ENCODE results near the gene ANKRD45.
A peak's percentile ranks its signal among the peaks of the same experiment; 100 is the strongest.
"Not testable (repeated sequence)": the region's sequence is repeated elsewhere in the genome, so short reads cannot be mapped to it uniquely, and the experiment has no call there.

The ANKRD45 gene

DNA sequence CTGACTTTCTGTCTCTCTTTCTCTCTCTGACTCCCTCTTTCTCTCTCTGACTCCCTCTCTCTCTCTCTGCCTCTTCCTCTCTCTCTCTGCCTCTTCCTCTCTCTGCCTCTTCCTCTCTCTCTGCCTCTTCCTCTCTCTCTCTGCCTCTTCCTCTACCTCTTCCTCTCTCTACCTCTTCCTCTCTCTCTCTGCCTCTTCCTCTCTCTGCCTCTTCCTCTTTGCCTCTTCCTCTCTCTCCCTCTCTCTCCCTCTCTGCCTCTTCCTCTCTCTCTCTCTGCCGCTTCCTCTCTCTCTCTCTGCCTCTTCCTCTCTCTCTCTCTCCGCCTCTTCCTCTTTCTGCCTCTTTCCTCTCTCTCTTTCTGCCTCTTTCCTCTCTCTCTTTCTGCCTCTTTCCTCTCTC lies 18.6 kb upstream of the ANKRD45 start:
- H3F3A ChIP-seq (ENCODE audit: control insufficient read depth, insufficient read depth): peaks cover 3% of the 10 kb centered on the region
- no peak overlapping the region for H3K27ac ChIP-seq (ENCODE audit: low read depth, low read length)
- H4K20me1 ChIP-seq (ENCODE audit: control insufficient read depth, insufficient read depth, low read depth, low read length): no peaks in the 10 kb centered on the region
- no peaks in the 10 kb centered on the region for H3K9me3 ChIP-seq (ENCODE audit: control insufficient read depth, insufficient read depth, low read length)
- no peaks in the 10 kb centered on the region for H3K27me3 ChIP-seq (ENCODE audit: control insufficient read depth, low read length)
- H3K4me3 ChIP-seq (ENCODE audit: low read length): no peak overlapping the region
- no peaks in the 10 kb centered on the region for H3K79me2 ChIP-seq (ENCODE audit: control insufficient read depth, low read length)
- no peaks in the 10 kb centered on the region for H3K36me3 ChIP-seq (ENCODE audit: control insufficient read depth, low read length)
- peaks cover 10% of the 10 kb centered on the region for H3K4me1 ChIP-seq (ENCODE audit: control insufficient read depth, low read length)
- peak overlapping the region; percentile 3; the same call in 1 of the 2 replicates for H3K4me2 ChIP-seq (ENCODE audit: low read length)
- TF ChIP-seq, protein P1, sequence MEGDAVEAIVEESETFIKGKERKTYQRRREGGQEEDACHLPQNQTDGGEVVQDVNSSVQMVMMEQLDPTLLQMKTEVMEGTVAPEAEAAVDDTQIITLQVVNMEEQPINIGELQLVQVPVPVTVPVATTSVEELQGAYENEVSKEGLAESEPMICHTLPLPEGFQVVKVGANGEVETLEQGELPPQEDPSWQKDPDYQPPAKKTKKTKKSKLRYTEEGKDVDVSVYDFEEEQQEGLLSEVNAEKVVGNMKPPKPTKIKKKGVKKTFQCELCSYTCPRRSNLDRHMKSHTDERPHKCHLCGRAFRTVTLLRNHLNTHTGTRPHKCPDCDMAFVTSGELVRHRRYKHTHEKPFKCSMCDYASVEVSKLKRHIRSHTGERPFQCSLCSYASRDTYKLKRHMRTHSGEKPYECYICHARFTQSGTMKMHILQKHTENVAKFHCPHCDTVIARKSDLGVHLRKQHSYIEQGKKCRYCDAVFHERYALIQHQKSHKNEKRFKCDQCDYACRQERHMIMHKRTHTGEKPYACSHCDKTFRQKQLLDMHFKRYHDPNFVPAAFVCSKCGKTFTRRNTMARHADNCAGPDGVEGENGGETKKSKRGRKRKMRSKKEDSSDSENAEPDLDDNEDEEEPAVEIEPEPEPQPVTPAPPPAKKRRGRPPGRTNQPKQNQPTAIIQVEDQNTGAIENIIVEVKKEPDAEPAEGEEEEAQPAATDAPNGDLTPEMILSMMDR (IDR thresholded peaks at IDR 0.05; ENCODE audit: low read depth, low read length, poor library complexity, severe bottlenecking): no peak
- no peak for TF ChIP-seq EZH2phosphoT487 (IDR thresholded peaks at IDR 0.05; ENCODE audit: borderline replicate concordance, low read length)
- no peaks in the 10 kb centered on the region for H3K9me2 ChIP-seq (replicated peaks; ENCODE audit: control insufficient read depth, low read length)

DNA sequence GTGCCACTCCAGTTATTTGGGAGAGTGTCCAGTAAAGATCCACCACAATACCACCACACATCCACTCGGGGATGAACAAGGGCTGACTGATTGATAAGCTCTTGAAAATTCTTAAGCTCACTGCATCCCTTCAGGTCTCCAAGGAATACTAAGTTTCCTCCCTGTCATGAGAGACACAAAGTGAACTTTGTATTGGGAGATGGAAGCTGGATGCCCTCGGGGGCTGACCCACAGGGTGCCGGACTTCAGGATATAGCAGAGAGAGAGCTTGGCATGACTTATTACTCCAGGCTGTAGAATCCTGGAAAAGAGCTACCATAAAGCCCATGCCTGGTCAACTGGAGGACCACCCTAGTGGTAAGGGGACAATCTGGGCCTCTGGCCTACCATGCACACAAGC lies 15.5 kb upstream of the ANKRD45 start:
- peaks cover 10% of the 10 kb centered on the region for H3K4me1 ChIP-seq (ENCODE audit: control insufficient read depth, low read length)
- not testable (repeated sequence) for H3K27me3 ChIP-seq (ENCODE audit: control insufficient read depth, low read length); H3K36me3 ChIP-seq (ENCODE audit: control insufficient read depth, low read length); H3K9me3 ChIP-seq (ENCODE audit: control insufficient read depth, insufficient read depth, low read length); H3F3A ChIP-seq (ENCODE audit: control insufficient read depth, insufficient read depth); H3K4me3 ChIP-seq (ENCODE audit: low read length); H3K4me2 ChIP-seq (ENCODE audit: low read length); H3K27ac ChIP-seq (ENCODE audit: low read depth, low read length); H3K79me2 ChIP-seq (ENCODE audit: control insufficient read depth, low read length); H3K9me2 ChIP-seq (replicated peaks; ENCODE audit: control insufficient read depth, low read length); H4K20me1 ChIP-seq (ENCODE audit: control insufficient read depth, insufficient read depth, low read depth, low read length)

DNA sequence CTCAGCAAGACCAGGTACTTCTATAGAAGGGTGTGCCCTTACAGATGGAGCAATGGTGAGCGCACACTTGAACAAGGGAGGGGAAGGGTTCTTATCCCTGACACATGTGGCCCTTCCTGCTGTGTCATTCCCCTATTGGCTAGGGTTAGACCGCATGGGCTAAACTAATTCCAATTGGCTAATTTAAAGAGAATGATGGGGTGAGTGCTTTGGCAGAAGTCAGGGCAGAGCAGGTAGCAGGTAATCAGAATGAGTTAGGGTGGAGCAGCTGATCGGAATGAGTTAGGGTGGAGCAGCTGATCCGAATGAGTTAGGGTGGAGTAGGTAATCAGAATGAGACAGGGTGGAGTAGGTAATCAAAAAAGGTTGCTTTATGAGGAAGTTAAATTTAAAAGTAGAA lies 14.2 kb upstream of the ANKRD45 start:
- not testable (repeated sequence) for H3K9me3 ChIP-seq (ENCODE audit: control insufficient read depth, insufficient read depth, low read length); H3K27me3 ChIP-seq (ENCODE audit: control insufficient read depth, low read length); H3K4me2 ChIP-seq (ENCODE audit: low read length); H3F3A ChIP-seq (ENCODE audit: control insufficient read depth, insufficient read depth); H3K4me3 ChIP-seq (ENCODE audit: low read length); H3K4me1 ChIP-seq (ENCODE audit: control insufficient read depth, low read length); H3K36me3 ChIP-seq (ENCODE audit: control insufficient read depth, low read length); H3K27ac ChIP-seq (ENCODE audit: low read depth, low read length); H4K20me1 ChIP-seq (ENCODE audit: control insufficient read depth, insufficient read depth, low read depth, low read length); H3K9me2 ChIP-seq (replicated peaks; ENCODE audit: control insufficient read depth, low read length); H3K79me2 ChIP-seq (ENCODE audit: control insufficient read depth, low read length)

DNA sequence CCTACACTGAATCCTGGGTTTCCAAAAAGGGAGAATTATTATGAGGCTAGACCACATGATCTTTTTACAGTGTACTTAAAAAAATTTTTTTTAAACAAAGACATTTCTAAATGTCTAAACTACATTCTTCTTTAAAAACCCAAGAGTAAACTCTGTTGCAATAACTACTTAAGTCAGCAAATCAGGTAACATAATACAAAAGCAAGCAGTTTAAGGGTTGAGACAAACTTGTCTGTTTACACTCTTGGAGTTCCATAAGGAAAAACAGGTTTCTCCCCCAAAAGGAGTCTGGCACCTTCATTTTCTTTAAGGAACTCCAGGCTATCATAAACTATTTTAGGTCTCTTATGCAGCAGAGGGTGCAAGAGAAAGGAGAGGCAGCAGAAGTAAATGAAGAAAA lies 12.5 kb upstream of the ANKRD45 start:
- no peaks in the 10 kb centered on the region for H4K20me1 ChIP-seq (ENCODE audit: control insufficient read depth, insufficient read depth, low read depth, low read length)
- H3K4me2 ChIP-seq (ENCODE audit: low read length): no peak overlapping the region
- no peaks in the 10 kb centered on the region for H3K36me3 ChIP-seq (ENCODE audit: control insufficient read depth, low read length)
- H3K79me2 ChIP-seq (ENCODE audit: control insufficient read depth, low read length): no peaks in the 10 kb centered on the region
- H3K4me3 ChIP-seq (ENCODE audit: low read length): no peak overlapping the region
- H3K9me2 ChIP-seq (replicated peaks; ENCODE audit: control insufficient read depth, low read length): no peaks in the 10 kb centered on the region
- no peaks in the 10 kb centered on the region for H3K4me1 ChIP-seq (ENCODE audit: control insufficient read depth, low read length)
- TF ChIP-seq, protein P1 (IDR thresholded peaks at IDR 0.05; ENCODE audit: low read depth, low read length, poor library complexity, severe bottlenecking): no peak
- TF ChIP-seq EZH2phosphoT487 (IDR thresholded peaks at IDR 0.05; ENCODE audit: borderline replicate concordance, low read length): no peak
- H3K27ac ChIP-seq (ENCODE audit: low read depth, low read length): no peak overlapping the region
- H3F3A ChIP-seq (ENCODE audit: control insufficient read depth, insufficient read depth): no peaks in the 10 kb centered on the region
- no peaks in the 10 kb centered on the region for H3K9me3 ChIP-seq (ENCODE audit: control insufficient read depth, insufficient read depth, low read length)
- no peaks in the 10 kb centered on the region for H3K27me3 ChIP-seq (ENCODE audit: control insufficient read depth, low read length)

DNA sequence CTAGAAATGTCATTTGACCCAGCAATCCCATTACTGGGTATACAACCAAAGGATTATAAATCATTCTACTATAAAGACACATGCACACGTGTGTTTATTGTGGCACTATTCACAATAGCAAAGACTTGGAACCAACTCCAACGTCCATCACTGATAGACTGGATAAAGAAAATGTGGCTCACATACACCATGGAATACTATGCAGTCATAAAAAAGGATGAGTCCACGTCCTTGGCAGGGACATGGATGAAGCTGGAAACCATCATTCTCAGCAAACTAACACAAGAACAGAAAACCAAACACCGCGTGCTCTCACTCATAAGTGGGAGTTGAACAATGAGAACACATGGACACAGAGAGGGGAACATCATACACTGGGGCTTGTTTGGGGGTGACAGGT lies 10.5 kb upstream of the ANKRD45 start:
- H3K4me2 ChIP-seq (ENCODE audit: low read length); H3K4me3 ChIP-seq (ENCODE audit: low read length); H3K27ac ChIP-seq (ENCODE audit: low read depth, low read length); H3K4me1 ChIP-seq (ENCODE audit: control insufficient read depth, low read length); H3F3A ChIP-seq (ENCODE audit: control insufficient read depth, insufficient read depth); H3K9me3 ChIP-seq (ENCODE audit: control insufficient read depth, insufficient read depth, low read length); H3K27me3 ChIP-seq (ENCODE audit: control insufficient read depth, low read length); H4K20me1 ChIP-seq (ENCODE audit: control insufficient read depth, insufficient read depth, low read depth, low read length); H3K9me2 ChIP-seq (replicated peaks; ENCODE audit: control insufficient read depth, low read length); H3K36me3 ChIP-seq (ENCODE audit: control insufficient read depth, low read length); H3K79me2 ChIP-seq (ENCODE audit: control insufficient read depth, low read length): not testable (repeated sequence)

DNA sequence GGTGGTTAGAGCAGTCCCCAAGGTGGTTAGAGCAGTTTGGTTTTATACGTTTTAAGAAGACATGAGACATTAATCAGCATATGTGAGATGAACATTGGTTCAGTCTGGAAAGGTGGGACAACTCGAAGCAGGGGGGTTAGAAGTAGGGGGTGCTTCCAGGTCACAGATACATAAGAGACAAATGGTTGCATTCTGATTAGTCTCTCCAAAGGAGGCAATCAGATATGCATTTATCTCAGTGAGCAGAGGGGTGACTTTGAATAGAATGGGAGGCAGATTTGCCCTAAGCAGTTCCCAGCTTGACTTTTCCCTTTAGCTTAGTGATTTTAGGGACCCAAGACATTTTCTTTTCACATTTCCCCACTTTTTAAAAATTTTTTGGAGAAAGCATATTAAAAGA lies 4.8 kb upstream of the ANKRD45 start:
- not testable (repeated sequence) for H3K79me2 ChIP-seq (ENCODE audit: control insufficient read depth, low read length); H3K36me3 ChIP-seq (ENCODE audit: control insufficient read depth, low read length); H3K4me3 ChIP-seq (ENCODE audit: low read length); H3K27me3 ChIP-seq (ENCODE audit: control insufficient read depth, low read length); H4K20me1 ChIP-seq (ENCODE audit: control insufficient read depth, insufficient read depth, low read depth, low read length); H3K9me2 ChIP-seq (replicated peaks; ENCODE audit: control insufficient read depth, low read length); H3F3A ChIP-seq (ENCODE audit: control insufficient read depth, insufficient read depth); H3K4me2 ChIP-seq (ENCODE audit: low read length); H3K4me1 ChIP-seq (ENCODE audit: control insufficient read depth, low read length); H3K27ac ChIP-seq (ENCODE audit: low read depth, low read length); H3K9me3 ChIP-seq (ENCODE audit: control insufficient read depth, insufficient read depth, low read length)
